ENCODE data around the gene CELSR3. TPM values are rescaled to one million over a fixed set of nuclear protein-coding genes. Genes with fewer than 3 reads are reported as not detected.

The CELSR3 gene
- polyA plus RNA-seq, 2 of the 4 experiments (the other 2 are of a cell fraction): 2.2 to 4.8 TPM

GRCh38 chr3:48656061-48656840, 6.4 kb downstream of the CELSR3 start:
- H3K4me2 ChIP-seq: peak overlapping the region; percentile 71
- H3K27ac ChIP-seq: peak overlapping the region; percentile 75 to 88
- DNase-seq (ENCODE audit: low read depth in 1 of 2, low spot score in 1 of 2): peak; percentile 81 to 82
- peaks cover 9% of the 10 kb centered on the region; the same call in 1 of the 3 replicates for H3K4me1 ChIP-seq
- H3K9me3 ChIP-seq: no peaks in the 10 kb centered on the region
- H3K4me3 ChIP-seq: peak overlapping the region; percentile 51
- 71% methylated on average over 17 of the region's 94 CpGs for WGBS (ENCODE audit: missing lambda C conversion rate)
- no peak for FAIRE-seq
- CTCF ChIA-PET: interaction anchor here (0.6 to 6.3 kb wide), 16 partner anchors 12 to 319 kb away, joined by 3 to 46 read pairs (median 4); partner anchors contain the start of genes SLC26A6 and UCN2
- TF ChIP-seq ATOH8 (CRISPR knock-in tag; IDR thresholded peaks at IDR 0.05; ENCODE audit: low read depth): no peak
- TF ChIP-seq PBX3 (IDR thresholded peaks at IDR 0.05): no peak
- no peak for TF ChIP-seq ZSCAN20 (CRISPR knock-in tag; IDR thresholded peaks at IDR 0.05)
- no peak for TF ChIP-seq KDM1A (IDR thresholded peaks at IDR 0.05; ENCODE audit: low read depth)
- peak; percentile 38 to 59; a peak in 4 of 5 replicates for TF ChIP-seq RAD21 (conservative IDR thresholded peaks at IDR 0.05 in 1 of 2, IDR thresholded peaks at IDR 0.05 in 1 of 2)
- peak in 1 of 2 experiments; percentile 38; a peak in 1 of 5 replicates for TF ChIP-seq JUN (IDR thresholded peaks at IDR 0.05)
- TF ChIP-seq SMC3 (IDR thresholded peaks at IDR 0.05): peak; percentile 74
- TF ChIP-seq TP53 (CRISPR knock-in tag; IDR thresholded peaks at IDR 0.05): no peak
- peak; percentile 69 for TF ChIP-seq CTCF (IDR thresholded peaks at IDR 0.05)
- TF ChIP-seq MAX (IDR thresholded peaks at IDR 0.05): peak; percentile 76
- TF ChIP-seq ESRRA (IDR thresholded peaks at IDR 0.05; ENCODE audit: borderline replicate concordance, low read length): no peak
- TF ChIP-seq E2F6 (IDR thresholded peaks at IDR 0.05; ENCODE audit: borderline replicate concordance, low read depth): peak; percentile 91
- no peak for TF ChIP-seq KDM5A (IDR thresholded peaks at IDR 0.05)
- 0 out of 2 replicates have a peak, but pooled peaks have one; percentile 23 for TF ChIP-seq POLR2A (IDR thresholded peaks at IDR 0.05; ENCODE audit: low read length)
- no peak for TF ChIP-seq MAFK (IDR thresholded peaks at IDR 0.05; ENCODE audit: partially characterized antibody)
- TF ChIP-seq USF2 (IDR thresholded peaks at IDR 0.05): no peak
- ATAC-seq: peak; percentile 78 to 88
- POLR2A ChIA-PET: no interaction called here

- no CpG with 5 or more reads among the region's 30 CpGs for whole genome bisulfite sequencing (ENCODE audit: missing lambda C conversion rate)
- POLR2A ChIA-PET: no interaction called here
- Histone ChIP-seq H3K4me3 (peak overlapping the region; percentile 51), H3K27ac (peak overlapping the region; percentile 75 to 88), H3K4me2 (peak overlapping the region; percentile 71), H3K9me3 (no peaks in the 10 kb centered on the region), H3K4me1 (peaks cover 9% of the 10 kb centered on the region; the same call in 1 of the 3 replicates)
- DNase-seq (ENCODE audit: low read depth in 1 of 2, low spot score in 1 of 2): no peak
- no peak for ATAC-seq
- TF ChIP-seq EP300 (IDR thresholded peaks at IDR 0.05): no peak
- no peak for TF ChIP-seq FOSL2 (IDR thresholded peaks at IDR 0.05)
- no peak for TF ChIP-seq FOSL2 (CRISPR knock-in tag; IDR thresholded peaks at IDR 0.05)
- TF ChIP-seq CHD2 (IDR thresholded peaks at IDR 0.05; ENCODE audit: low read length, partially characterized antibody): no peak
- TF ChIP-seq SREBF2 (IDR thresholded peaks at IDR 0.05): no peak
- no peak for TF ChIP-seq MYC (IDR thresholded peaks at IDR 0.05; ENCODE audit: borderline replicate concordance, low read length)
- FAIRE-seq: no peak
- CTCF ChIA-PET: interaction anchor here (0.6 to 6.3 kb wide), 8 partner anchors 15 to 320 kb away, joined by 3 to 46 read pairs (median 5); partner anchors contain the start of genes SLC26A6 and UCN2
Measured at GRCh38 chr3:48655606-48656005, 7.1 kb downstream of the CELSR3 start.

Measured in A549 (cell line).